ENCODE data around the gene CDH4. TPM values are rescaled to one million over a fixed set of nuclear protein-coding genes. Genes with fewer than 3 reads are reported as not detected.

Gene CDH4
- total RNA-seq, 1 donor from 2014 or later, result not detected

GRCh38 chr20:61903575-61904340 is 651.7 kb downstream of the CDH4 start:
- Mint-ChIP-seq H3K27ac (no peak overlapping the region), H3K9me3 (no peaks in the 10 kb centered on the region), H3K4me3 (no peak overlapping the region), H3K4me1 (no peaks in the 10 kb centered on the region), H3K27me3 (peaks cover 2% of the 10 kb centered on the region), H3K36me3 (ENCODE audit: low read depth) (no peaks in the 10 kb centered on the region)
- intact Hi-C loops (cut with micrococcal nuclease), result no loop called here
- no peak for TF ChIP-seq CTCF (IDR thresholded peaks at IDR 0.05)
- CTCF ChIA-PET, result no interaction called here
- POLR2A ChIA-PET, result no interaction called here
- ATAC-seq (ENCODE audit: low read depth) (no peak), DNase-seq (no peak)

GRCh38 chr20:61904456-61904855 is 652.4 kb downstream of the CDH4 start:
- intact Hi-C loops (cut with micrococcal nuclease), result no loop called here
- Mint-ChIP-seq H3K36me3 (ENCODE audit: low read depth) (no peaks in the 10 kb centered on the region), H3K27me3 (peaks cover 2% of the 10 kb centered on the region), H3K27ac (no peak overlapping the region), H3K9me3 (no peaks in the 10 kb centered on the region), H3K4me1 (no peaks in the 10 kb centered on the region), H3K4me3 (no peak overlapping the region)
- no peak for DNase-seq
- ChIA-PET POLR2A (no interaction called here), CTCF (no interaction called here)
- no peak for ATAC-seq (ENCODE audit: low read depth)
- TF ChIP-seq CTCF (IDR thresholded peaks at IDR 0.05), result no peak

- DNase-seq, result no peak
- TF ChIP-seq CTCF (IDR thresholded peaks at IDR 0.05), result no peak
- Mint-ChIP-seq H3K36me3 (ENCODE audit: low read depth) (no peaks in the 10 kb centered on the region), H3K4me3 (no peak overlapping the region), H3K9me3 (no peaks in the 10 kb centered on the region), H3K4me1 (no peaks in the 10 kb centered on the region), H3K27me3 (peaks cover 2% of the 10 kb centered on the region), H3K27ac (no peak overlapping the region)
- no peak for ATAC-seq (ENCODE audit: low read depth)
- intact Hi-C loops (cut with micrococcal nuclease), result no loop called here
- POLR2A ChIA-PET, result no interaction called here
- CTCF ChIA-PET, result no interaction called here
These were observed 653.9 kb downstream of the CDH4 start for GRCh38 chr20:61905781-61906523.

GRCh38 chr20:61907081-61907891 is 655.2 kb downstream of the CDH4 start:
- no peak for ATAC-seq (ENCODE audit: low read depth)
- DNase-seq, result no peak
- H3K36me3 Mint-ChIP-seq (ENCODE audit: low read depth), result no peaks in the 10 kb centered on the region
- no peak overlapping the region for H3K4me3 Mint-ChIP-seq
- ChIA-PET POLR2A (no interaction called here), CTCF (no interaction called here)
- peaks cover 5% of the 10 kb centered on the region for H3K4me1 Mint-ChIP-seq
- H3K27me3 Mint-ChIP-seq, result peaks cover 2% of the 10 kb centered on the region
- intact Hi-C loops (cut with micrococcal nuclease), result no loop called here
- H3K9me3 Mint-ChIP-seq, result no peaks in the 10 kb centered on the region
- H3K27ac Mint-ChIP-seq, result no peak overlapping the region
- no peak for TF ChIP-seq CTCF (IDR thresholded peaks at IDR 0.05)

Data from activated B cell treated with CpG ODN at 0.5 μM for 24 hours (primary cell).